Measurements from ENCODE around the gene IGFBP6.

Gene IGFBP6

GRCh38 chr12:53051881-53052412 is 45.5 kb upstream of the IGFBP6 start:
- peak overlapping the region; percentile 100 for H3K27ac ChIP-seq
- TF ChIP-seq CTCF (IDR thresholded peaks at IDR 0.05) (no peak), ZFX (IDR thresholded peaks at IDR 0.05; ENCODE audit: borderline replicate concordance) (no peak)

GRCh38 chr12:53052419-53053217 is 44.8 kb upstream of the IGFBP6 start:
- H3K27ac ChIP-seq, result peak overlapping the region; percentile 100
- TF ChIP-seq ZFX (IDR thresholded peaks at IDR 0.05; ENCODE audit: borderline replicate concordance) (no peak), CTCF (IDR thresholded peaks at IDR 0.05) (no peak)

GRCh38 chr12:53053218-53054111 is 44.0 kb upstream of the IGFBP6 start:
- peak overlapping the region; percentile 100 for H3K27ac ChIP-seq
- TF ChIP-seq ZFX (IDR thresholded peaks at IDR 0.05; ENCODE audit: borderline replicate concordance) (no peak), CTCF (IDR thresholded peaks at IDR 0.05) (peak; percentile 98)

GRCh38 chr12:53054112-53054878 is 43.2 kb upstream of the IGFBP6 start:
- peak overlapping the region; percentile 100 for H3K27ac ChIP-seq
- TF ChIP-seq CTCF (IDR thresholded peaks at IDR 0.05), result no peak
- no peak for TF ChIP-seq ZFX (IDR thresholded peaks at IDR 0.05; ENCODE audit: borderline replicate concordance)

- TF ChIP-seq CTCF (IDR thresholded peaks at IDR 0.05) (no peak), ZFX (IDR thresholded peaks at IDR 0.05; ENCODE audit: borderline replicate concordance) (no peak)
- H3K27ac ChIP-seq, result peak overlapping the region; percentile 3; the same call in 1 of the 2 replicates
These were observed 41.8 kb upstream of the IGFBP6 start for GRCh38 chr12:53055471-53056266.

GRCh38 chr12:53056296-53056695 is 41.2 kb upstream of the IGFBP6 start:
- peak overlapping the region; percentile 3; the same call in 1 of the 2 replicates for H3K27ac ChIP-seq
- no peak for TF ChIP-seq ZFX (IDR thresholded peaks at IDR 0.05; ENCODE audit: borderline replicate concordance)
- no peak for TF ChIP-seq CTCF (IDR thresholded peaks at IDR 0.05)

Measured in 22Rv1 (cell line).